Measurements from ENCODE around the gene ZNF839.
"Not testable (repeated sequence)": the region's sequence is repeated elsewhere in the genome, so short reads cannot be mapped to it uniquely, and the experiment has no call there.

Gene ZNF839

DNA sequence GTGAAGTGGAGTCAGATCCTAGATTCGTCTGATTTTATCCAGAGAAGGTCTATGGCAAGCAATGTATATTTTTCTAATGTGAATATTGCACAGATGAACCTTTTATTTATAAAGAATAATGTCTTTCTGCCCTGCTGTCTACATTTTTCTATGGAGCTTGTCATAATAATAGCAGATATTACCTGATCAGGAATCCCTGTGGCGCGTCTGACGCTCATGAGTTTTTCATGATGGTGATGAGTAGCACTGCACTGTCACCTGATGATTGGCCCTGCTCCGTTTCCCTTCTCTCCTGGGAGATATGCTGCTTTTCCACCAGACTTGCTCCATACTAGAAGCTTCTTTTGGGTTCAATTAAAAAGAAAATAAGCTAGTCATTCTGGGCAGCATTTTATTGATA lies 22.7 kb downstream of the ZNF839 start:
- no peak for DNase-seq

DNA sequence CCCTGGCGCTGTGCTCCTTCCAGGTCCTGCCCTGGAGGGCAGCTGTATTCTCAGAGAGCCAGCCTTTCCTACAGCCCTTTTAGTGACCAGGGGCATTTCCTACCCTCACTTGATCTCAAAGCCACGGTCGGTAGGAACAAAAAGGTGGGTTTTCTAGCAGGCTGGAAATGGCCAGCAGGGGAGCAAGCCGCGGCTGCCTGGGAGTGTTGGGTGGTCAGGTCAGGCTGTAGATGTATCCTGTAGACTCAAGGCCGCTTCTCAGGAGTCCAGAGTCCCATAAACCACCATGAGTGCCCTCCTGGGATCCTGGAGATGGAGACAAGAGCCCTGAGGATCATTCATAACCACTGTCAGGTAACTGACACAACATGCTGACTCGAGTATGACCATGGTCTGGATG lies 24.5 kb downstream of the ZNF839 start:
- no peak for DNase-seq

DNA sequence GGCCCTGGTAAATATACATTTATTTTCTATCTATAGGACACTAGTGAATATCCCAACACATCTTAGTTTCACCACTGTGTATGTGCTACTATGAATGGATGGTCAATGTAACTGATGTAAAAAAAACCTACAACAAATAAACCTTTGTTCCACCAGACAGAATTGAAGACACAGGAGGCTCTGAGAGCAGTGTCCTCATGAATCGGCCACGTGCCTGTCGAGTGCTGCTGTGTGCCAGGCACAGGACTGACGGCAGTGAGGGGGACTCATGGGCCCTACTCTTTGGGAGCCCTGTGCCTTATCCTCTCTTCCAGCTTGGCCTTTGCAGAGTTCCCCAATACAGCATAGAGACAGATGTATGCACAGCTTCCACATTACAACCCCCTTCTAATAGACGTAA lies 24.9 kb downstream of the ZNF839 start:
- DNase-seq: no peak

DNA sequence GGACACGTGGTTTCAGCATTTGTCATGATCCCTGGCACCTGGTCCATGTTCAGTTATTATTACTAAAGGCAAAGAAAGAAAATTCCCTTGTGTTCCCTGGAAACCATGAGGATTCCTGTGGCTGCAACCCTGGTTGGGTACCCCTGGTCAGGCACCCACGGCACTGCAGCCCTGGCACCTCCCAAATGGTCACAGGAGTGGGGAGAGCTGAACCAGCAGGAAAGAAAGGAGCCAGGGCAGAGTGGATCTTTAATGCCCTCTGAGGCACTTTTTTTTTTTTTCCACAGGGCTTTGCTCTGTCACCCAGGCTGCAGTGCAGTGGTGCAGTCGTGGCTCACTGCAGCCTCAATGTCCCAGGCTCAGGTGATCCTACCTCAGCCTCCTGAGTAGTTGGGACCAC lies 25.7 kb downstream of the ZNF839 start:
- DNase-seq: no peak

- no peak for DNase-seq
These were observed 27.1 kb downstream of the ZNF839 start for GRCh38 chr14:102346645-102347044.

DNA sequence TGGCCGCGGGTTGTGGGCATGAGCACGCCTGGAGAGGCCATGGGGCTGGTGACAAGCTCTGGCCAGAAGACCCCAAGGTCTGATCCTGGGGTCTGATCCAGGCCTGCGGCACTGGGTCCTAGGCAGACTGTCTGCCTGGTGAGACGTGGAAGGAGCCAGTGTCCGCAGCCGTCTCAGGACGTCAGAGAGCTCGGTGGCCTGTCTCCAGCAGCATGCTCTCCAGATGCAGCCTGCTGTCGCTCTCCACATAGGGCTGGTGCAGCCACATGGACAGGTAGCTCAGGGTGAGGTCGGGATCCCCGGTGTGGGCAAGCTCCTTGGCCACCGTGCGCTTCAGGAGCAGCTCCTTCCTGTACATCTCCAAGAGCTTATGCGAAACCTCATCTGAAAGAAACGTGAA lies 28.8 kb downstream of the ZNF839 start:
- DNase-seq: no peak

DNA sequence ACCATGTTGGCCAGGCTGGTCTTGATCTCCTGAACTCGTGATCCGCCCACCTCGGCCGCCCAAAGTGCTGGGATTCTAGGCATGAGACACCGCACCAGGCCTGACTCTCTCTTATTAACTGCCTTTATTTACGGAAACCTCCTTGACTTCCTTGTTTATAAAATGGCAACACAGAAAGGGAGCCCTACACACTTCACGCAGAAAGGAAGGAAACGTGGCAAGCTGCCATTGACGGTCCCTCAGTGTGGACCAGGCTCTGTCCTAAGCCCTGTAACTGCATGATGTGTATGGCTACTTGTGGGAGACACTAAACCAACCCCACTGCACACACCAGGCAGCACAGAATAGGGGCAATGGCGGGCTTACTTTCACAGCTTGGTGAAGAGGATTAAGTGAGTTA lies 31.5 kb downstream of the ZNF839 start:
- DNase-seq: no peak

GRCh38 chr14:102351593-102351992 lies 32.0 kb downstream of the ZNF839 start:
- DNase-seq: not testable (repeated sequence)

GRCh38 chr14:102352213-102352612 lies 32.7 kb downstream of the ZNF839 start:
- DNase-seq: no peak

GRCh38 chr14:102353126-102353619 lies 33.6 kb downstream of the ZNF839 start:
- no peak for DNase-seq

DNA sequence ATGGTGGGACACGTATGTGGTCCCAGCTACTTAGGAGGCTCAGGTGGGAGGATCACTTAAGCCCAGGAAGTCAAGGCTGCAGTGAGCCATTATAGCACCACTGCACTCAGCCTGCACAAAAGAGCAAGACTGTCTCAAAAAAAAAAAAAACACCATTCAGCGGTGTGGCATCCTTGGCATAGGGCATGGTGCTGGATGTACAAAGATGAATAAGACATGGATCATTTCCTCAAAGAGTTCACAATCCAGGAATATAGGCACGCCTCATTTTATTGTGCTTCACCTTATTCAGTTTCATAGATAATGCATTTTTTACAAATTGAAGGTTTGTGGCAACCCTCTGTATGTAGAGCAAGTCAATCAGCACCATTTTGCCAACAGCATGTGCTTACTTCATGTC lies 36.7 kb downstream of the ZNF839 start:
- no peak for DNase-seq

- no peak for DNase-seq
These were observed 39.8 kb downstream of the ZNF839 start for GRCh38 chr14:102359341-102359740.

- DNase-seq: no peak
These were observed 40.8 kb downstream of the ZNF839 start for GRCh38 chr14:102360388-102360787.

GRCh38 chr14:102362084-102362483 lies 42.5 kb downstream of the ZNF839 start:
- peak; percentile 16 for DNase-seq

DNA sequence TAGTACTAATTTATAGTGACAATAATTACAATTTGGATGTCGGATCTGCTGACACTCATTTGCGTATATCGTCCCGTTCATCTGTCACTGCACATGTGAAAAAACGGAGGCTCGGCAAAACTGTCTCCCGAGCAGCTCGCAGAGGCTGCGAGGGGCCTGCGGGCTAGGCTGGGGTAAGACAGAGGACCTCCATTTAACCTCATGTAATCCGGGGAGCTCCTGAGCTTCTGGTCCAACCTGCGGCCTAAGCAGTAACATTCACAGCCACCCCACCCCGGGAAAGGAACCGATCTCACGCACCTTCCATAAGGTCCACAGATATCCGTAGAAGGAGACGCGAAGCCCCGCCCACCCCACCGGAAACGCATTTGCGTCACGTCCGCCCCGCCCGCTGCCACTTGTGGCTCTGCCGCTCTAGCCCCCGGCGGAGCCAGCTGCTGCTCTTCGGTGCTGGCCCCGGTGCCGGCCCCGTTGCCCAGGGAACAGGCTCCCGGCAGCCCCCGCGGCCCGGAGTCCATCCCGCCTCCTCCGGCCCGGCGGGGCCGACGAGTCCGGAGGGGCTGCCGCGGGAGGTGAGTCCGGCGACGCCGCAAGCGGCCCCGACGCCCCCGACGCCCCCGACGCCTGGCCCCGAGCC lies 43.1 kb downstream of the ZNF839 start, which contains the start of the genes CINP and TECPR2:
CINP (minus strand) TSS at position 346 of the 637 bp plus-strand sequence; CDS start at position 307, 39 bp downstream.
TECPR2 (plus strand) TSS at position 397 of the 637 bp plus-strand sequence. CDS start 13,781 bp downstream, outside the sequence.
- peak; percentile 96 for DNase-seq

GRCh38 chr14:102363182-102363943 lies 43.8 kb downstream of the ZNF839 start:
- peak; percentile 23 for DNase-seq

GRCh38 chr14:102370305-102370809 lies 50.8 kb downstream of the ZNF839 start:
- DNase-seq: peak; percentile 7

GRCh38 chr14:102371361-102371760 lies 51.8 kb downstream of the ZNF839 start:
- no peak for DNase-seq

DNA sequence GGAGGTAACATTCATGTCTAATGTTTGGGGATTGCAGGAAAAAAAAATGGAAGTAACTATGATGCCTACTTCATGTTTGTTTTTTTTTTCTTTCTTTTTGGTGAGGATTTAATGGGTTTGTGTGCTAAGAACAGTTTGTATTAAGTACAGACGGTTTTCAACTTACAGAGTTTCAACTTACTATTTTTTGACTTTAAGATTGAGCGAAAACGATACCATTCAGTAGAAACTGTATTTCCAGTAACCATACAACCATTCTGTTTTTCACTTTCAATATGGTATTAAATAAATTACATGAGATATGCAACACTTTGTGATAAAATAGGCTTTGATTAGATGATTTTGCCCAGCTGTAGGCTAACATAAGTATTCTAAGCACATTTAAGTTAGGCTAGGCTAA lies 53.6 kb downstream of the ZNF839 start:
- DNase-seq: no peak

DNA sequence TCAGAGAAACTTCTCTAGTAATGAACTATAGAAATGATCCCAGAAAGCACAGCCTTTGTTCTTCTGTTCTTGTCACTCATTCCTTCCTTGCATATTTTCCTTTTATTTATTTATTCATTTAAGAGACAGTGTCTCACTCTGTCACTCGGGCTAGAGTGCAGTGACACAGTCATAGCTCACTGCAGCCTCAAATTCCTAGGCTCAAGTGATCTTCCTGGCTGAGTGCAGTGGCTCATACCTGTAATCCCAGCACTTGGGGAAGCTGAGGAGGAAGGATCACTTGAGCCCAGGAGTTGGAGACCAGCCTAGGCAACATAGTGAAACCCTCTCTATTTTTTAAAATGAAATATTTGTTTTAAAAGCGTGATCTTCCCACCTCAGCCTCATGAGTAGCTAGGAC lies 54.7 kb downstream of the ZNF839 start:
- no peak for DNase-seq

- DNase-seq: no peak
These were observed 55.6 kb downstream of the ZNF839 start for GRCh38 chr14:102375119-102375518.

DNA sequence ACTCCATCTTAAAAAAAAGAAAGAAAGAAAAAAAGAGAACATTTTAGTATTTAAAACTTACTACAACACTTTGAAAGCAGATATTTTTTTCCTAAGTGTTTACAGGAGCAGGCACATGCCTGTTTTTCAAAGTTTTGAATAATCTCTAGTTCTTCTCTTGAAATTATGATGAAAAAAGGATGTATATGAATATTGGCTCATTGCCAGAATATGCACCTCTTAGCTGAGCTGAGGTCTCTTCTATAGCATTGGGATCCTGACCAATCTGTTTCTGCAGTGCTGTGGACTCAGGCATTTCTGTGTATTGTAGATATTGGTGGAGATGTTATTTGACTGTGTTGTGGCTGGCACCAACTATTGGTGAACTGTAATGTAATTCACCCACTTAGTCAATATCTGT lies 58.1 kb downstream of the ZNF839 start:
- no peak for DNase-seq

DNA sequence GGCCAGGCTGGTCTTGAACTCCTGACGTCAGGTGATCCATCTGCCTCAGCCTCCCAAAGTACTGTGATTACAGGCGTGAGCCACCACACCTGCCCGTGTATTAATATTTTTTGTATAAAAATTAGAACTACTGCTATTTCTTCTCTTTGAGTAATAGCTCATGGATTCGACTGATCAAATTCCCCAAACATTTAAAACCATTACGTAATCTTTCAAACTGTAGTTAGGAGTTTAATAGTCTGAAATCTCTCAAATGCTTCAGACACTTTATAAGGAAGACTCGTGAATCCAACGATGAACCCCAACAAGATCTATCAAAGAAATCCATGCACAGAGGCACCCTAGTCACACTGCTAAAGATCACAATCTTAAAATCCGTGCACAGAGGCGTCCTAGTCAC lies 59.3 kb downstream of the ZNF839 start:
- no peak for DNase-seq

GRCh38 chr14:102387086-102387485 lies 67.5 kb downstream of the ZNF839 start:
- DNase-seq: no peak
